Epithelial cell of proximal tubule (primary cell): ENCODE results near the gene EFHD2. TPM values are rescaled to one million over a fixed set of nuclear protein-coding genes. Genes with fewer than 3 reads are reported as not detected.

Experiments used
- DNase-seq: peaks from one replicate; pipeline ENCODE4 v3.0.0-alpha.2; 2011; ENCODE audit warnings: low read depth
- H3K4me3 ChIP-seq: 2 replicates; pipeline ENCODE4 v1.5.1; 2011; ENCODE audit warnings: low read depth, mild to moderate bottlenecking, low read length
- total RNA-seq: library from RNA; depleted of rRNA; stranded (reverse); fragments of >200 nt; gene quantifications from 2 replicates; pipeline ENCODE4 v1.2.3, GENCODE V29; 2015
- TF ChIP-seq, protein P1 (sequence below): conservative IDR thresholded peaks from 2 replicates; pipeline ENCODE4 v1.5.1; 2012; ENCODE audit warnings: low read depth, mild to moderate bottlenecking, low read length

Gene EFHD2
- 122 and 184 TPM in 2 replicates for total RNA-seq

DNA sequence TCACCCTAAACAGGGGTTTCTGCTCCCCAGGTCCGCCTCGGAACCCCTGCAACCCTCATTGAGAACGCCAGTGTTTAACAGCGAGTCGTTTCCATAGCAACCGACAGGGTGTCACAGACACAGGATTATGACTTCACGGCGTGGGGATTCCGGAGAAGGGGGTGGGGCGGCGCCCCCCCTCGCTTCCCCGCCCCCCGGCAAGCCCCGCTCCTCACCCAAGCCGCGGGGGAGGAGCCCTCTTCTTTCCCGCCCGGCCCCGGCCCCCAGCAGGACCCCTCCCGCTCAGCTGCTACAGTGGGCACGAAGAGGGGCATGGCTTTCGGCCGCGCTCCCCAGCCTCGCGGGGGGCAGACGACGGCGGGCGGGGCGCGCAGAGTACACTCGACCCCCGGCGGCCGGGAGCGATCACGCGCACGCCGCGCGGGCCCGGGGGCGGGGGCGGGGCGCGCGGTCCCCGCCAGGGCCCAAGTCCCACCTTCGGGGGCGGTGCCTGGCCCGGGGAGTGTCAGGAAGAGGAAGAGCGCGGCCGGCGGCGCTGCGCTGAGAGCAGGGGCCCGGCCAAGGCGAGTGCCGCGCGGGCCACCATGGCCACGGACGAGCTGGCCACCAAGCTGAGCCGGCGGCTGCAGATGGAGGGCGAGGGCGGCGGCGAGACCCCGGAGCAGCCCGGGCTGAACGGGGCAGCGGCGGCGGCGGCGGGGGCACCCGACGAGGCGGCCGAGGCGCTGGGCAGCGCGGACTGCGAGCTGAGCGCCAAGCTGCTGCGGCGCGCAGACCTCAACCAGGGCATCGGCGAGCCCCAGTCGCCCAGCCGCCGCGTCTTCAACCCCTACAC is at the start of gene EFHD2:
Gene EFHD2, plus strand, starts transcription at position 501 of the 835 bp plus-strand sequence. Its CDS starts 84 bp downstream, at position 585.
- DNase-seq, result no peak
- peak within 1 kb of the TSS; percentile 93 for H3K4me3 ChIP-seq
- TF ChIP-seq, protein P1, sequence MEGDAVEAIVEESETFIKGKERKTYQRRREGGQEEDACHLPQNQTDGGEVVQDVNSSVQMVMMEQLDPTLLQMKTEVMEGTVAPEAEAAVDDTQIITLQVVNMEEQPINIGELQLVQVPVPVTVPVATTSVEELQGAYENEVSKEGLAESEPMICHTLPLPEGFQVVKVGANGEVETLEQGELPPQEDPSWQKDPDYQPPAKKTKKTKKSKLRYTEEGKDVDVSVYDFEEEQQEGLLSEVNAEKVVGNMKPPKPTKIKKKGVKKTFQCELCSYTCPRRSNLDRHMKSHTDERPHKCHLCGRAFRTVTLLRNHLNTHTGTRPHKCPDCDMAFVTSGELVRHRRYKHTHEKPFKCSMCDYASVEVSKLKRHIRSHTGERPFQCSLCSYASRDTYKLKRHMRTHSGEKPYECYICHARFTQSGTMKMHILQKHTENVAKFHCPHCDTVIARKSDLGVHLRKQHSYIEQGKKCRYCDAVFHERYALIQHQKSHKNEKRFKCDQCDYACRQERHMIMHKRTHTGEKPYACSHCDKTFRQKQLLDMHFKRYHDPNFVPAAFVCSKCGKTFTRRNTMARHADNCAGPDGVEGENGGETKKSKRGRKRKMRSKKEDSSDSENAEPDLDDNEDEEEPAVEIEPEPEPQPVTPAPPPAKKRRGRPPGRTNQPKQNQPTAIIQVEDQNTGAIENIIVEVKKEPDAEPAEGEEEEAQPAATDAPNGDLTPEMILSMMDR, result no peak

DNA sequence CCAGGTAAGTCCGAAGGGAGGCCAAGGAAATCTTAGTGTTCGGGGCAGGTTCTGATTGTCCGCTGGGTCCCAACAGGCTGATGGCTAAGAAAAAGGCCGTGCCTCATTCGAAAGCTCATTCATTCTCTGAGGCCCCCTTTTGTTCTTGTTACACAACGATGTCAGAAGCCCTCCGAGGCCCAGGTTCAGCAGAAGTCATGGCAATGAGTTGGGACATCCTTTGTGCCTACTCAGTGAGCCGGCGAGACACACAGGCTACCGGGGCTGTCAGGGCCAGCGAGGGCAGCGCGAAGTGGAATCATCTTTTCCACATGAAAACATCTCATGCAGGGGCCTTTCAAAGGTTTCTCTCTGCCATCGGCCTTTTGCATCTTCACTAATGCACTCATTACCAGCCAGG is 49.0 kb upstream of the EFHD2 start:
- DNase-seq, result no peak
- no peak overlapping the region for H3K4me3 ChIP-seq
- TF ChIP-seq, protein P1, result no peak

GRCh38 chr1:15362096-15362736 is 47.5 kb upstream of the EFHD2 start:
- DNase-seq, result no peak
- TF ChIP-seq, protein P1, result no peak
- no peak overlapping the region for H3K4me3 ChIP-seq

DNA sequence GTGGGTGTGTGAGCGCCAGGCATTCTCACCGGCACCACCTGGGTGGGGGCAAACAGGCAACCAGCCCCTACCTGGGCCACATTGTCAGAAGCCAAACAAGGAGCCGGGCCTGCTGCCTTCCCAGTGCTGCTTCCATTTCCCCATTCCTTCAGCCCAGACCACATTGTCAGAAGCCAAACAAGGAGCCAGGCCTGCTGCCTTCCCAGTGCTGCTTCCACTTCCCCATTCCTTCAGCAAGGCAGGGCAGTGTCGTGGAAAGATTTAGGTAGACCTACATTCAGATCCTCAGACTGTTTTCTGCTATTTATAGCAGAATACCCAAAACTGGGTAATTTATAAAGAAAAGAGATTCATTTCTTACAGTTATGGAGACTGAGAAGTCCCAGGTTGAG is 47.0 kb upstream of the EFHD2 start:
- TF ChIP-seq, protein P1, result no peak
- DNase-seq, result no peak
- H3K4me3 ChIP-seq, result no peak overlapping the region

GRCh38 chr1:15364740-15365139 is 44.9 kb upstream of the EFHD2 start:
- no peak for DNase-seq
- TF ChIP-seq, protein P1, result peak; percentile 17
- H3K4me3 ChIP-seq, result no peak overlapping the region

- H3K4me3 ChIP-seq, result no peak overlapping the region
- TF ChIP-seq, protein P1, result no peak
- DNase-seq, result no peak
Measured at GRCh38 chr1:15368888-15369287, 40.8 kb upstream of the EFHD2 start.
